ENCODE data around the gene UBC. TPM values are rescaled to one million over a fixed set of nuclear protein-coding genes. Genes with fewer than 3 reads are reported as not detected.

Gene UBC
- total RNA-seq, 1 donor from 2014 or later, result 1,059 TPM

DNA sequence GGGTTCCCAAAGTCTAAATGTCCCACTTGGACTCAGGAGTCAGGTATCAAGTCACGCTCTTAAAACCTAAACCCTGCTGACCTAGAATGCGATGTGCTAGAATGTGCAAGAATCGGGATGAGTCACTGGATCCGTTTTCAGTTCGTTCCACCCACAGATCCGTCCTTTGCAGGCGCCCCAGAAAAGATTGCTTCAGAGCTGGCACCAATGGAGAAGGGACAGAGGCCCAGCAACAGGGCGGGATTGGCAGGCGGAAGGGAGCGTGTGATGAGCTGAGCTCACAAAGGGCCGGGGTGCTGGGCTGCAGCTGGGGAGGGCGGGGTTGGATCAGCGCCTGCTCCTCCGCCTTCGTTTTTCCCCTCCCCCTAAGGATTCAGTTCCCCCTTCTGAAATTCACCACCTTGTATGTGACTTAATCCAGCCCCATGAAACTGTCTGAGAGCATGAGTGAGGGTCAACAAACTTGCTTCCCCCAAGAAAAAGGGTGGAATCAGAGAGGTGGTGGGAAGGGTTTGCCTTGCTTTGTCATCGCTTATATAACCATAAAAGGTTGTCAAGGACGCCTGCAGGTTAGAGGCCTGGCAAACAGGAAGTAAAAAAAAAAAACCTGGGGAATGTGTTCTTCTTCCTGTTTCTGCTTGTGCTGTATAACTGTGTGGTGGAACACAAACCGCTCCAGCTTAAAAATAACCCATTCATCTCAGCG lies 2.8 kb upstream of the UBC start:
- intact Hi-C loops (cut with micrococcal nuclease), result loop anchor here (1.0 to 5.0 kb wide), 4 partner anchors 10 to 350 kb away; partner anchors contain the start of genes DHX37 and NCOR2

DNA sequence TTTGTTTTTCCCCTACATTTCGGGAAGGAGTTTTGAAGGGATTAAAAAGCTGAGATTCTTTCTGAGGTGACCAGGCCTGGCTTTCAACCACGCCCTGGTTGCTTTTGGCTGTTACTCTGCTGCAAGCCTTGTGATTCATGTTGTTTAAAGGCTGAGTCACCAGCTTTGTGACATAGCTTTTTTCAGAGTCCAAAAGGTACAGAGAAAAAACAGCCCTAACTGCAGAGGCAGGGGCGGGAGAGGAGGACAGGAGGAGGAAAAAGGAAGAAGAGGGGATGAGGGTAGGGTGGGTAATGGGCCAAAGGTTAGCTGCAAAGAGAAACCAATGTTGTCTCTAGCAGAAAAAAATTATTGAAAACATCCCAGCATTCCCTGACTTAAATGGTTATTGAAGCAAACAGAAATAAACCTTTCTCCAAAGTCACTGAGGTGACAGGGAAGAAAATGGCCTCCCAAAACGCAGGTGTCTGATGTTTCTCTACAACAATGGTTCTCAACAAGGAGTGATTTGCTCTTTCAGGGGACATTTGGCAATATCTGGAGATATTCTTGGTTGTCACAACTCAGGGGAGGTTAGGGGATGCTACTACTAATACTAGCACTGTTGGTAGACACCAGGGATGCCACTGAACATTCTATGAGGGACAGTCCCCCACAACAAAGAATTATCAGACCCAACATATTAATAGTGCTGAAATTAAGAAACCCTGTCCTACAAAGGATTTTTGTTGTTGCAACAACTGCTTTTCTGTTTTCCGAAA lies 2.1 kb upstream of the UBC start:
- intact Hi-C loops (cut with micrococcal nuclease), result loop anchor here (1.0 to 5.0 kb wide), 4 partner anchors 11 to 349 kb away; partner anchors contain the start of genes DHX37 and NCOR2

DNA sequence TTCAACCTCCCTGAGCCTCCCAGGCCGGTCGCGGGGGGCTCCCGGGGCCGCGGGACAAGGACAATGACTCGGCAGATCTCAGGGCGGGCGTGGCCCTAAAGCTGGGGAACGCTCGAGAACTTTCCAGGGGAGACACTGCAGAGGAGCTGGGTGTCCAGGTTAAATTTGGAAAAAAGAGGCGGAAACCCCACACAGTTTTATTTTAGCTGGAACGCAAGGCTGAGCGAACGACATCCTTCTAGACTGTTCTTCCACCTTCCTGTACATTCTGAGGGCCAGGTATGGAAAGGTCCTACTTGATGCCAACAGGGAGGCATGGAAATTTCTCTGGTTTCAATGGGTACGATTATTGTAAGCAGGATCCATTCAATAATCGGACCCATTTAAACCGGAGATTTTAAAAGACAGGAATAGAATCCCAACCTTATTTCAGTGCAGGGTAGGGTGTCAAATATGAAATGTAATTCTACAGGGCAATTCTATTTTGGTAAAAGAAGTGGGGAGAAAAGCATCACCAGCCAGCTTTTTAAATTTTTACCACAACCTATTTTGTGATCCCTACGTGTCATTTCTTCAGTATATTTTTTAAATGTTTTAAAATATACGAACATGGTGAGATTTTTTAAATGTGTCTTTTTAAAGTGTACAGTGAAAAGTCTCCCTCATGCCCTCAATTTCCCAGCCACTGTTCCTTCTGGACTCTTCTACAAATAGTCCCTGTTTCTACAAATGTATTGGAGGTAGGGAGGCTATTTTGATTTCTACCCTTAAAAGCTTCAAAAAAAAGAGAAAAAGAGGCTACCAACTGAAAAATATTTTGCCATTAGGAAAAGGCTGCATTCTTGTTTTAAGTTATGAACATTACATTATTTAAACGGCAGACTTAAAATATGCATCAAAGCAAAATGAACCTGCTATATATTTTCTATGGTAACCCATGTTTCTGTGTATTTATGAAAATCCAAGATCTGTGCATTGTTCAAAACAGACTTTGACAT lies 1.1 kb upstream of the UBC start:
- intact Hi-C loops (cut with micrococcal nuclease), result loop anchor here (5.0 kb wide), 1 partner anchor 348 kb away; the partner anchor contains the start of gene NCOR2

DNA sequence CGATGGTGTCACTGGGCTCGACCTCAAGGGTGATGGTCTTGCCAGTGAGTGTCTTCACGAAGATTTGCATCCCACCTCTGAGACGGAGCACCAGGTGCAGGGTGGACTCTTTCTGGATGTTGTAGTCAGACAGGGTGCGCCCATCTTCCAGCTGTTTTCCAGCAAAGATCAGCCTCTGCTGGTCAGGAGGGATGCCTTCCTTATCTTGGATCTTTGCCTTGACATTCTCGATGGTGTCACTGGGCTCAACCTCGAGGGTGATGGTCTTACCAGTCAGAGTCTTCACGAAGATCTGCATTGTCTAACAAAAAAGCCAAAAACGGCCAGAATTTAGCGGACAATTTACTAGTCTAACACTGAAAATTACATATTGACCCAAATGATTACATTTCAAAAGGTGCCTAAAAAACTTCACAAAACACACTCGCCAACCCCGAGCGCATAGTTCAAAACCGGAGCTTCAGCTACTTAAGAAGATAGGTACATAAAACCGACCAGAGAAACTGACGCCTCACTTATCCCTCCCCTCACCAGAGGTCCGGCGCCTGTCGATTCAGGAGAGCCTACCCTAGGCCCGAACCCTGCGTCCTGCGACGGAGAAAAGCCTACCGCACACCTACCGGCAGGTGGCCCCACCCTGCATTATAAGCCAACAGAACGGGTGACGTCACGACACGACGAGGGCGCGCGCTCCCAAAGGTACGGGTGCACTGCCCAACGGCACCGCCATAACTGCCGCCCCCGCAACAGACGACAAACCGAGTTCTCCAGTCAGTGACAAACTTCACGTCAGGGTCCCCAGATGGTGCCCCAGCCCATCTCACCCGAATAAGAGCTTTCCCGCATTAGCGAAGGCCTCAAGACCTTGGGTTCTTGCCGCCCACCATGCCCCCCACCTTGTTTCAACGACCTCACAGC lies 717 bp downstream of the UBC start:
- intact Hi-C loops (cut with micrococcal nuclease), result loop anchor here (1.0 to 5.0 kb wide), 2 partner anchors 7 to 941 kb away; partner anchors contain the start of genes CCDC92 and ZNF664

DNA sequence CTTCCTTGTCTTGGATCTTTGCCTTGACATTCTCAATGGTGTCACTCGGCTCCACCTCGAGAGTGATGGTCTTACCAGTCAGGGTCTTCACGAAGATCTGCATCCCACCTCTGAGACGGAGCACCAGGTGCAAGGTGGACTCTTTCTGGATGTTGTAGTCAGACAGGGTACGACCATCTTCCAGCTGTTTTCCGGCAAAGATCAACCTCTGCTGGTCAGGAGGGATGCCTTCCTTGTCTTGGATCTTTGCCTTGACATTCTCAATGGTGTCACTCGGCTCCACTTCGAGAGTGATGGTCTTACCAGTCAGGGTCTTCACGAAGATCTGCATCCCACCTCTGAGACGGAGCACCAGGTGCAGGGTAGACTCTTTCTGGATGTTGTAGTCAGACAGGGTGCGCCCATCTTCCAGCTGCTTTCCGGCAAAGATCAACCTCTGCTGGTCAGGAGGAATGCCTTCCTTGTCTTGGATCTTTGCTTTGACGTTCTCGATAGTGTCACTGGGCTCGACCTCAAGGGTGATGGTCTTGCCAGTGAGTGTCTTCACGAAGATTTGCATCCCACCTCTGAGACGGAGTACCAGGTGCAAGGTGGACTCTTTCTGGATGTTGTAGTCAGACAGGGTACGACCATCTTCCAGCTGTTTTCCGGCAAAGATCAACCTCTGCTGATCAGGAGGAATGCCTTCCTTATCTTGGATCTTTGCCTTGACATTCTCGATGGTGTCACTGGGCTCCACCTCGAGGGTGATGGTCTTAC lies 1.7 kb downstream of the UBC start:
- intact Hi-C loops (cut with micrococcal nuclease), result loop anchor here (5.0 kb wide), 1 partner anchor 940 kb away; the partner anchor contains the start of genes CCDC92 and ZNF664

DNA sequence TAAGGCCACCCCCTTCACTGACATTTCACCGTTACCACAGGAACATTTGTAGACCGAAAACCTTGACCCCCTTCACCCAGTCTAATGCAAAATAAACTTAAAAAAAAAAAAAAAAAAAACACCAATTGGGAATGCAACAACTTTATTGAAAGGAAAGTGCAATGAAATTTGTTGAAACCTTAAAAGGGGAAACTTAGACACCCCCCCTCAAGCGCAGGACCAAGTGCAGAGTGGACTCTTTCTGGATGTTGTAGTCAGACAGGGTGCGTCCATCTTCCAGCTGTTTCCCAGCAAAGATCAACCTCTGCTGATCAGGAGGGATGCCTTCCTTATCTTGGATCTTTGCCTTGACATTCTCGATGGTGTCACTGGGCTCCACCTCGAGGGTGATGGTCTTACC lies 2.9 kb downstream of the UBC start:
- intact Hi-C loops (cut with micrococcal nuclease), result loop anchor here (5.0 kb wide), 1 partner anchor 939 kb away; the partner anchor contains the start of genes CCDC92 and ZNF664

DNA sequence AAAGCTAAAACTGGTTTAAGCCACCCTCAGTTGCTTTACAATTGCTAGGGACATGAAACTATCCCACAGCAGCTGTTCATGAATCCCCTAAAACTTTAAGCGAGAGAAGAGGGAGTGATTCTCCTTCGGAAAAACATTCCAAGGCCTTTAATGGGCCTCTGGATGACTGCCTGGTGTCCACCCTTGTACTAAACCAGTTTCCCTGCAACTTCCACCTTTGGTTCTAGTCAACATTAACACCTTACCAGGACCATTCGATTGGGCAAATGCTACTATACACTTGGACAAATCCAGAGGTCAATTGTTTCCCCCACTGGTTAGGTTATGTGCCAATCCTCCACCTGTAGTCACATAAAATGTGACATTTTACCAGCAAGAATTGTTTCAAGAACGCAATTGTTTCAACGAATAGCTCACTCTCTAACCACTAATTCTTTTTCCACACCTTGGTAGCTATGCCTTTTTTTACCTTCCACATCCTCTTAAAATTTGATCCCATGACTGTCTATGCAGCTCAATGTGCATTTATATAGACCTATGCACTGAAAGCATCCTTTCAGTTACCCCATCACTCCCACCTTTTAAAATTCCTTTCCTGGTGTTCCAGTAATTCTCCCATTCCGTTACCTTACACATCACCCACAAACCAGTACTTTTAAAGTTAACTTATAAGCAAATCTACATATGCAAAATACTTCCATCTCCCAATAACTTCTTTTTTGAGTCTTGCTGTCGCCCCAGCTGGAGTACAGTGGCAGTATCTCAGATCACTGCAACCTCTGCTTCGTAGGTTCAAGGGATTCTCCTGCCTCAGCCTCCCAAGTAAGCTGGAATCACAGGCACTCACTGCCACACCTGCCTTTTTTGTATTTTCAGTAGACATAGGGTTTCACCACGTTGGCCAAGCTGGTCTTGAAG lies 3.6 kb downstream of the UBC start:
- intact Hi-C loops (cut with micrococcal nuclease), result loop anchor here (5.0 kb wide), 1 partner anchor 939 kb away; the partner anchor contains the start of genes CCDC92 and ZNF664

DNA sequence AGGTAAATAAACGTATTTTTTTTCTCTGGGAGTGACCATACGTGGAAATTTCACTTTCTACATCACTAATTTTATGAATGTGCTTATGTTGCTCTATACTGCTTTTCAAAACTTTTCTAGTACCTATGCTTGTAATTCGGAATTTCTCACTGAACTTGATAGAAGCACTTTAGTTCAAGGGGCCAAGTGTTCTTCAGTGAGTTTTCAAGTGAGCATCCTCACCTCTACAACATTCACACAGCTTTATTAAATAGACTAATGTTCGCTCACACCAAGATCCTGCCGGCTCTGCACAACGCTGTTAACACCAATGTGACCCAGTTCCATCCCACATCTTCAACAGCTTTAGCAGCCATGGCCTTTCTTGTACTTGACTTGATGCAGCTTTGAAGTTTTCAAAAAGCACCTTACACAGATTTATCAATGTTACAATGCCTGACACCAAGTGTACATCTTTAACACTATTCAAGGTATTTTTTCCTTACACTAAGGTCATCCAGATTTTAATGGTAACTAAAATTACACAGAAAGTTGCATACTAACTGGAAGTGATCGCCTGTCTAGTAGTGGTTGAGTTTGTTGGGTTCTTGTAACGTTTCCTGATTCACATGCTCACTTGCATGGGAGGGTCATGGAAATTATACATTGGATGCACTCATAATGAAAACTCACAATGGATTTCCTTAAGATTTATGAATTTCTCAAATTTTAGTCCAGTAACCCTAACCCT lies 4.5 kb downstream of the UBC start:
- intact Hi-C loops (cut with micrococcal nuclease), result loop anchor here (5.0 to 10.0 kb wide), 6 partner anchors 137 to 938 kb away; partner anchors contain the start of genes AACS, CCDC92, TMEM132B and ZNF664

DNA sequence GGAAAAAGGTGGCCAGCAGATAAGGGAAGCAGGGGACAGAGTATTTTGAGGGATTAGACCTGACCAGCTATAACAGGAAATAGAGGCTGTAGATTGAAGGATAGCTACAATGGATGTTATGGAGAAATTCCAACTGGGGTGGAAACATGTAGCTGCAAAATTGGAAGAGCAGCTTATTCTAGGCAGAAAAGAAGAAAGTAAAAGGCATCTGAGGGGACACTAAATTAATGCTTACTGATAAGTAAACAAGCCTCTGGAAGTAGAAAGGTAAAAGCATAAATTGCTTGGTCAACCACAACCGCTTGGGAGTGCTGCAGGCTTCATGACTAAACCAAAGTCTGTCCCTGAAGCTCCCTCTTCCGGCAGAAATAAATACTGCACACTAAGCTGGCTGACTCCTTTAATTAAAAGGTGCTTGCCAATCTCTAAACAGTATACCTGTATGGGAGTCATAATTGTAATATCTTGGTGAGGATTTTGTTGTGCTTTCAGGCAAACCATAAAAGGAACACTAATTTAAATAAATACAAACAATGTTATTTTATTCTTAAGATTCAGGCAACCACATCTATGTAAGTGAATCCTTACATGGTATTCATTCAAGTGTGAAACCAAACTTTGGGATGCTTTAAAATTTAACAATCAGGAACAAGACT lies 7.7 kb downstream of the UBC start:
- intact Hi-C loops (cut with micrococcal nuclease), result loop anchor here (1.0 to 10.0 kb wide), 13 partner anchors 8 to 870 kb away; partner anchors contain the start of genes AACS, DHX37, SCARB1 and TMEM132B

DNA sequence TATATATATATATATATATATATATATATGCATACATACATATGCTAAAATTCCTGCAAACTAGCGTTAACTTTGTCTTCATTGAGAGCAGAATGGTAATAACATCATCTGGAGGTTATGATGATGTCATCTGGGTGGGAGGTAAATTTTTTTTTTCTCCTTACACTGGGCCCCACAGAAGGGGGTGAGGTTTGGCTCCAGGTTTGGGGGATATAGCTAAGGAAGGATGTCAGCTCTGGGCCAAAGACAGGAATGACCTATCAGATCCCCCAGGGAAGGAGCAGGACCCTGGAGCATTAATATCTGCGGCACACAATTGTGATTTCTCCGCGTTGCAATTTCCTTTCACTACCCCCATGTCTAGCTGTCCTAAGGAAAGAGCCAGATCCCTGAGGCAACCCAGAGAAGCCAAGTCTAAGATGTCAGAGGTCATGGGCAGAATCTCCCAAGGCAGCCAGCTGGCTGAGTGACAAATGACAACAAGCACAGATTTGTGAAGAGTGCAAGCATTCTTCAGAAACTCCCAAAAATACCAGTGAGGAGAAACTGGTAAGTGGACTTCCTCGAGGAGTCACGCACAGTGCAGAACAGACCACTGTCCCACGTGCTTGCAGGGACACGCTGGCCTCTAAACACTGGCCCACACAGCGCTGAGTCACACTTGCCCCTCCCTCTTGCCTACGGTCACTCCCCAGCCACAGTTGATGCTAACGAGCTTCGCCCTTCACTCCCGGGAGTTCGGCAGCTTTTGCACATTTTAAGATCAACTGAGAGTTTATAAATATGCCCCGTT lies 9.9 kb downstream of the UBC start:
- intact Hi-C loops (cut with micrococcal nuclease), result loop anchor here (5.0 to 10.0 kb wide), 5 partner anchors 143 to 500 kb away; partner anchors contain the start of genes AACS and TMEM132B

DNA sequence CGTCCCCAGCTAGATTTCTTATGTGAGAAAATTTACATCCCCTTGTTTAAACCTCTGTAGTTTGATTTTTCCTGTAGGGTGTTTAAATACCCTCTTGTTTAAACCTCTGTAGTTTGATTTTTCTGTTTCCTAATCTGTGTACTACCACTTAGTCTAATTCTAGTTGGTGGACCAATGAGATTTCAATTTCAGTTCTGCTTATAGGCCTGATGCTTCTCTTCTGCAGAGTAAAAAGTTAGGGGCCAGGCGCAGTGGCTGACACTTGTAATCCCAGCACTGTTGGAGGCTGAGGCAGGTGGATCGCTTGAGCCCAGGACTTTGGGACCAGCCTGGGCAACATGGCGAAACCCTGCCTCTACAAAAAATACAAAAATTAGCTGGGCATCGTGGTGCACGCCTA lies 11.5 kb downstream of the UBC start:
- intact Hi-C loops (cut with micrococcal nuclease), result loop anchor here (10.0 kb wide), 3 partner anchors 282 to 502 kb away; partner anchors contain the start of gene TMEM132B

DNA sequence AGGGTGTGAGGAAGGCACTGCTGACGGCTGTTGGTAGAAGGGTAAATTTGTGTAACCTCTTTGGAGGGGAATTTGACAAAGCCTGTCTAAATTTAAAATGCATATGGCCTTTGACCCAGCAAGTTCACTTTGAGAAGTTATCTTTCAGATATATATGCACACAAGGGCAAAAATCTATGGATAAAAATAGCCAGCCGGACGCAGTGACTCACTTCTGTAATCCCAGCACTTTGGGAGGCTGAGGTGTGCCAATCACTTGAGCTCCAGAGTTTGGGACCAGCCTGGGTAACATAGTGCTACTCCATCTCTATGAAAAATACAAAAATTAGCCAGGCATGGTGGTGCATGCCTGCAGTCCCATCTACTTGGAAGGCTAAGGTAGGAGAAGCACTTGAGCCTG lies 13.4 kb downstream of the UBC start:
- intact Hi-C loops (cut with micrococcal nuclease), result loop anchor here (10.0 kb wide), 3 partner anchors 284 to 504 kb away; partner anchors contain the start of gene TMEM132B

DNA sequence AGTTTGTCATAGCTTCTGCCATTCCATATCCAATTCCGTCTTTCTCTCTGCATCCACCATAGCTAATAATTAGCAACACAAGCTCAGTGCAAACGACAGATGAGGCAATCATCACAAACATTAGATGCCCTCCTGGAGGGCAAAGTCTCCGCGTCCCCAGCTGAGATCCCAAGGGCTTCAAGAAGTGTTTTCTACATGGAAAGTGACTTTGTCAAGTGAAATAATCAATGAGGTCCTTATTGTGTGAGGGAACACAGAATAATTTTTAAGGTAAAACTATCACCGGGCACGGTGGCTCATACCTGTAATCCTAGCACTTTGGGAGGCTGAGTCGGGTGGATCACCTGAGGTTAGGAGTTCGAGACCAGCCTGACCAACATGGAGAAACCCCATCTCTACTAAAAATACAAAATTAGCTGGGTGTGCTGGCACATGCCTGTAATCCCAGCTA lies 14.1 kb downstream of the UBC start:
- intact Hi-C loops (cut with micrococcal nuclease), result loop anchor here (10.0 kb wide), 3 partner anchors 284 to 504 kb away; partner anchors contain the start of gene TMEM132B

DNA sequence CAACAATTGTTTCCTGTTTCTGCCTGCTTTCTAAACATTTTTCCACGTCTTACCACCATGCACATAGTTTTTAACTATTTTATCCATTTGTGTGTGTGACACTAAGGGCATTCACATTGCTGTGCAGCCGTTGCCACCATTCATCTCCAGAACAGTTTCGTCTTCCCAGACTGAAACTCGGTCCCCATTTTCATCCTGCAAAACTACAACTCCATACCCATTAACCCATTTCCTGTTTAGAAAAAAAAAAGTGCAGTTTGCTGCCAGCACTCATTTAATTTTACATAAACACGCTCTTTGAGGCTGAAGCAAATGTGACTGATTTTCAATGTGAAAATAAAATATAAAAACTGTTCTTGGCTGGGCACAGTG lies 15.5 kb downstream of the UBC start:
- intact Hi-C loops (cut with micrococcal nuclease), result loop anchor here (1.0 kb wide), 3 partner anchors 35 to 863 kb away; no protein-coding TSS in a partner anchor

Data from T-helper 1 cell treated with Interleukin-12 subunit alpha and Interleukin-12 subunit beta and Interleukin-4 antibody, amounts not matched to agents 30 ng/mL and 1 ng/mL, for 36 hours (primary cell).